Cardiac septum (tissue), 1 donor: Measurements from ENCODE around the gene ADCY7. TPM values are rescaled to one million over a fixed set of nuclear protein-coding genes. Genes with fewer than 3 reads are reported as not detected.

Experiments
- DNase-seq: peaks from one replicate; pipeline ENCODE4 v3.0.0-alpha.2; 2020; ENCODE audit warnings: low spot score
- intact Hi-C: fragments of 100-400 bp; cut with DNase I; formaldehyde crosslinking; loops from one replicate; pipeline ENCODE4 v1.14.0; 2022
- microRNA-seq: library from miRNA; unstranded; fragments of <30 nt; microRNA quantifications from one replicate; pipeline ENCODE4 v1.2.0, GENCODE V29; 2020
- total RNA-seq: library from RNA; stranded (reverse); fragmentation: NEBNext Ultra II Directional; extraction: Animal tissue kit (Norgen Biotek cat#: 25700); gene quantifications from one replicate; pipeline ENCODE4 v1.2.1, GENCODE V29; 2021
- donor health status: DM: no; HTN: no; CAD: no.

The ADCY7 gene
- total RNA-seq, 1 donor from 2014 or later: 6.2 TPM

DNA sequence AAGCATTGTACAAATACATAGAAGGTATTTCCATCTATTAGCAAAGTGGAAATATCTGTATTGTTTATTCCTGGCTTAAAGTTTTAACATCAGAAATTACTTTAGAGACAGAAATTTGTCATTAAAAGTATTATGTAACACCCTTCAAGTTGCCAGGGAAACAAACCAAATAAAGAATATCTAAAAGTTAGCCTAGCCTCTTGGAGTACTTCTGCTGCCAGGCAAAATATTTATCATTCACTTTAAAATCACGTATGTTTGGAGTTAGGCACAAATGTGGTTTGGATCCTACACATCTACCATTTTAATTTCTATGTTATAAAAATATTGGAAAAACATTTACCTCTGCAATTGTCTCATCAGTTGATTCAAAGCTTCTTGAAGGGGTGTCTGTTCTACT is 87.7 kb downstream of the ADCY7 start:
- intact Hi-C loops: no loop called here
- DNase-seq: no peak

DNA sequence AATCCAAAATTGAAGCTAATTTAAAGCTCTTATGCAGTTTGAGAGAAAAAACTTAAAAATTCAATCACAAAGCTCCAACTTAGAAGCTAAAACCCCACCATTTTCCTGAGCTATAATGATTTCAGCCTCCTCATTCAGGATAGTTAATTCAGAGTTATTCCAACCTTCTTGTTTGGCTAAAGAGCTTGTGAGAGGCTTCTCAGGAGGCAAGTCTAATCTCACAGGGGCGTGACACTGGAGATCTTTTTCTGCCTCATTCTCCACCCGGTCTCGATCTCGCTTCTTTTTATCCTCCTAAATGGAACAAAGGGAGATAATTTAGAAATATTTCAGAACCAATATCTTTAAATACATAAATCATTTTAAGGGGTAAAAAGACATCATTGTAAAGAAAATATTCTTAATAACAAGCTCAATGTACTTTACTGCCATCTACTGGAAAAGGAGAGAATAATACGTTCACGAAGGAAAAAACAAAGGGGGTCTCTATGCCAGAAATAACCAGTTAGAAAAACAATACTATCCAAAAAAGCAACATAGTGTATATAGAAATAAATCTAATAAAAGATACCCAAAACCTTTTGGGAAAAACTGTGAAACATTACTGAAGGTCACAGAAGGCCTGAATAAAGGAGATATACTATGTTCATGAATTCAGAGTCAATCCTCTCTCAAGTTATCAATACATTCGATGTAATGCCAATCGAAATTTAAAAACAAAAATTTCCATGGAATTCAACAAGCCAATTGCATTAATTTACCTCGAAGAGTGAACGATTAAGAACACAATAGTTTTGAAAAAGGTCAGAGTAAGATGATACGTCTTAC is 88.5 kb downstream of the ADCY7 start:
- intact Hi-C loops: no loop called here
- DNase-seq: no peak

DNA sequence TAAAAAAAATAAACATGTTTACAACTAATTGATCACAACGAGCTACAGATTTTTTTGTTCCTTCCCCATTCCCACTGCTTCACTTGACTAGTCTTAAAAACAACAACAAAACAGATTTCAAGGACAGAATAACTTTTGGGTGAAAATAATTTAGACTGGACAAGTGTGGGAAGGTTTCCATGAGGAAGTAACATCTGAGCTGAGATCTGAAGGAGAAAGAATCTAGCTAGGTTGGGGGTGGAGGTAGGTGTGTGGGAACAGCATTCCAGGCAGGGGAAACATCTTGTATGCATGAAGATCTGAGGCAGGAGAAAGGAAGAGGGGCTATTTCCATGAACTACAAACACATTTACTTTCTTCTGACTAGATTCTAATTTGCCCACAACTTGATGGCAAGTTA is 93.3 kb downstream of the ADCY7 start:
- no peak for DNase-seq
- intact Hi-C loops: loop anchor here (10.0 kb wide), 3 partner anchors 145 to 385 kb away; partner anchors contain the start of genes CNEP1R1 and CYLD

DNA sequence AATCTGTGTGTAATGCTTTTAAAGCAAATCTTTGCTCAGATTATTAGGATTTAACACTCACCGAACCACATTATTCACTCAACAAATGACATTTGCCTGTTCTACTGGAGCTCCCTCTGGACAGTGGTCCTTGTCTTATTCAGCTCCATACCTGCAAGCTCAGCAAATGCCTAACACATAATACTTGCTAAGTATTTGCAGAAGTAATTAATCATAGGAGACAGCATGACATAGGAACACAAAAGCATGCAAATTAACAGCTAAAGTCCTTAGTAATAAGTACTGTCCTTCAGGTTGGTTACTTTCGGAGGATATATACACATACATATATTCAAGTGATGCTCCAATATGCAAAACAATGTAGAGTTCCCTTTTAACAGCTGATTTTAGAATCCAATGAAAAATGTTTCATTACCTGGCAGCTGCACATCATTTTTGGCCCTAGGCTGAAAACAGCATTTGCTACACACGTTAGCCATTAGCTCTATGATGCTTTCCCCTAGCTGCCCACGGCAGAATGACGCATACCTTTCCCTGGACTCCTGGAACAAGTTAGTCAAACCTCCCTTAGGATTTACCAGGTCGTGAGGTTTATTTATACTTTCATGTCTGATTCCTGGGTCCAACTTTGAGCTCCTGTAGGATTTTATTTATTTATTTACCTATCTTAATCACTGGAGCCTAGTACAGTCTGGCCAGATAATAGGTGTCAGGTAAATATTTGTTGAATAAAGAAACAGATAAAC is 93.9 kb downstream of the ADCY7 start:
- DNase-seq: no peak
- intact Hi-C loops: loop anchor here (10.0 kb wide), 3 partner anchors 145 to 385 kb away; partner anchors contain the start of genes CNEP1R1 and CYLD

DNA sequence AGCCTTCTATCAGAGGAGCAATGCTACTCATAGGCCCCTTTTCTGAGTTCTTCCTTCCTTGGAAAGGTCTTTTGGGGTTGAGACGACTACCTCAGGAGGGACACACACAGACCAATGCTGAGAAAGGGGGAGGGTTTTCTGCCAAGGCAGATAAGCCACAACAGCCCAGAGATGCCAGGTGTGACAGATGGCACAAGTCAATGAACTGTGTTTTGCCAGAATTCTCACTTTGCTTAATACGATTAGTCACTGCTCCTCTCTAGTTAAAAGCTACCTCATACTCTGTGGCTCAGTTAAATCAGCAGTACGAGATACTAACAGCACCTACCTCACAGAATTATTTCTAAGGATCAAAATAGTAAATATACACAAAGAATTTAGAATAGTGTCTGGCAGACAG is 94.4 kb downstream of the ADCY7 start:
- DNase-seq: no peak
- intact Hi-C loops: loop anchor here (10.0 kb wide), 3 partner anchors 146 to 384 kb away; partner anchors contain the start of genes CNEP1R1 and CYLD

DNA sequence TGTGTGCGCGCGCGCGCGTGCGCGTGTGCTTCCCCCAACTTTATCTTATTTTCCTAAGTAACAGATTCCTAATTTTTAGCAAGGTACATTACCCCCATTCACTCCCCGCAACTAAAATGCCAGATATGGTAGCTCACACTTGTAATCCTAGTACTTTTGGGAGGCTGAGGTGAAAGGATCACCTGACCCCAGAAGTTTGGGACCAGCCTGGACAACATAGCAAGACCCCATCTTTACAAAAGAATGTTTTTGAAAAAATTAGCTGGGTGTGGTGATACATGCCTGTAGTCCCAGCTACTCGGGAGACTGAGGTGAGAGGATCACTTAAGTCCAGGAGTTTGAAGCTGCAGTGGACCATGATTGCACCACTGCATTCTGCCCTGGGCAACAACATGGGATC is 97.3 kb downstream of the ADCY7 start:
- no peak for DNase-seq
- intact Hi-C loops: loop anchor here (10.0 kb wide), 3 partner anchors 149 to 381 kb away; partner anchors contain the start of genes CNEP1R1 and CYLD

DNA sequence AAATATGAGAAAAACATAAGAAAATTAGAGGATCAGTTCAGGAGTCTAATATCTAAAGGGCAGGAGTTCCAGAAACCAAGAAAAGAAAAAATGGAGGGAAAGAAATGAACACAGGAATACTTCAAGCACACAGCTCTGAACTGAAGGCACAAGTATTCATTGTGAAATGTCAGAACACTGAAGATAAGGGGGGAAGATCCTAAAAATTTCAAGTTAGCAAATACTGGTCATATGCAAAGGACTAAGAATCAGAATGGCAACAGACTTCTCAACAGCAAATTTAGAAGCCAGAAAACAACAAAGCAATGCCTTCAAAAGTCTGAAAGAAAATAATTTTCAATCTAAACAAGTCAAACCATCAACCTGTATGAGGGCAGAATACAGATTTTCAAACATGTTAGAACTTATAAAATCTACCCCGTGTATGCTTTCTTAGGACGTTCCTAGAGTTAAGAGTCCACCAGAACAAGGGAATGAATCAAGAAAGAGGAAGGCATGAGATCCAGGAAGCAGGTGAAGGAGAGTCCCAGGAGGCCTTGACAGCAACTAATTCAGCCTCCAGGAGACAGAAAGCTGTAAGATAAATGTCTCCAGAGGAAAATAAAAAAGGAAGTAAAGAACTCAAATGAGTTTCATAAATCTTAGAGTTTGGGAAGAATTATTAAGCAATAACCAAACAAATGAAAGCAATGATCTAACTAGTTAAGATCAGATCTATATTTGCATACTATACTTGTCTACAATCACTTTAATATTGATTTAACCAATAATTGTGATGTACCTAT is 99.6 kb downstream of the ADCY7 start:
- DNase-seq: no peak
- intact Hi-C loops: loop anchor here (10.0 kb wide), 3 partner anchors 151 to 379 kb away; partner anchors contain the start of genes CNEP1R1 and CYLD

Small RNA genes lying within 50 kb of the gene (microRNA-seq; reads per million reads assigned to microRNA genes)
- not detected for gene MIR6771

Other genes with a start within 250 kb of the ADCY7 start
- gene CNEP1R1, start 241.3 kb upstream of the ADCY7 start, total RNA-seq: 17.9 TPM
- 10.3 TPM for gene HEATR3, start 200.6 kb upstream of the ADCY7 start, total RNA-seq
- 9.1 TPM for gene TENT4B, start 113.2 kb upstream of the ADCY7 start, total RNA-seq
- 53.4 TPM for gene BRD7, start 102.4 kb downstream of the ADCY7 start, total RNA-seq